ENCODE data around the gene NDUFV1. TPM values are rescaled to one million over a fixed set of nuclear protein-coding genes. Genes with fewer than 3 reads are reported as not detected.

Gene NDUFV1
- total and polyA plus RNA-seq, 4 donors, result 83.6 to 172 (median 163) TPM

GRCh38 chr11:67630228-67630942 lies 23.6 kb downstream of the NDUFV1 start (continued):
- TF ChIP-seq EGR1 (IDR thresholded peaks at IDR 0.05; ENCODE audit: low read depth in 2 of 2) (no peak), RXRA (IDR thresholded peaks at IDR 0.05) (peak; percentile 70), NR2F2 (IDR thresholded peaks at IDR 0.05) (peak; percentile 54), MAX (IDR thresholded peaks at IDR 0.05) (no peak)

- Histone ChIP-seq H3K9ac (ENCODE audit: low read depth in 1 of 2, low read length in 2 of 2) (peak overlapping the region in 1 of 2 donors; percentile 43), H3K4me3 (ENCODE audit: low read depth in 1 of 3, low read length in 3 of 3) (peak overlapping the region in 2 of 3 donors; percentile 62 to 71), H3K27me3 (ENCODE audit: control insufficient read depth in 4 of 4, insufficient read depth in 4 of 4, low read length in 3 of 4) (no peaks in the 10 kb centered on the region), H3K9me3 (ENCODE audit: control insufficient read depth in 4 of 4, low read length in 3 of 4) (no peaks in the 10 kb centered on the region), H3K4me1 (ENCODE audit: control insufficient read depth in 4 of 4, insufficient read depth in 4 of 4, low read length in 3 of 4) (peaks cover 13 to 47% (median 37%) of the 10 kb centered on the region in 4 donors), H3K36me3 (ENCODE audit: control insufficient read depth in 4 of 4, insufficient read depth in 3 of 4, low read depth in 1 of 4, low read length in 3 of 4) (peaks cover 0 to 5% (median 2%) of the 10 kb centered on the region in 4 donors), H3K27ac (ENCODE audit: low read depth in 1 of 2, low read length in 2 of 2) (peak overlapping the region; percentile 73 to 88)
- DNase-seq (ENCODE audit: low spot score), result no peak
- TF ChIP-seq HNF4G (IDR thresholded peaks at IDR 0.05) (no peak), EGR1 (IDR thresholded peaks at IDR 0.05; ENCODE audit: low read depth in 2 of 2) (no peak), CTCF (IDR thresholded peaks at IDR 0.05; ENCODE audit: low read depth, low read length, missing input control) (no peak), FOXA2 (IDR thresholded peaks at IDR 0.05) (no peak), RAD21 (IDR thresholded peaks at IDR 0.05) (no peak), FOXA1 (IDR thresholded peaks at IDR 0.05) (no peak), YY1 (IDR thresholded peaks at IDR 0.05) (no peak), GABPA (IDR thresholded peaks at IDR 0.05 in 1 of 2, conservative IDR thresholded peaks at IDR 0.05 in 1 of 2) (no peak), ZBTB33 (IDR thresholded peaks at IDR 0.05) (no peak), JUND (IDR thresholded peaks at IDR 0.05) (no peak), TAF1 (conservative IDR thresholded peaks at IDR 0.05) (no peak), ATF3 (IDR thresholded peaks at IDR 0.05) (no peak), SP1 (IDR thresholded peaks at IDR 0.05) (no peak), MAX (IDR thresholded peaks at IDR 0.05) (no peak), HNF4A (conservative IDR thresholded peaks at IDR 0.05) (no peak)
- WGBS, result 50% methylated on average over 16 of the region's 16 CpGs
These were observed 24.2 kb downstream of the NDUFV1 start for GRCh38 chr11:67630943-67631331.

- no peaks in the 10 kb centered on the region for H3K9me3 ChIP-seq (ENCODE audit: control insufficient read depth in 4 of 4, low read length in 3 of 4)
- H3K4me1 ChIP-seq (ENCODE audit: control insufficient read depth in 4 of 4, insufficient read depth in 4 of 4, low read length in 3 of 4), result peaks cover 13 to 47% (median 37%) of the 10 kb centered on the region in 4 donors
- peak overlapping the region; percentile 73 to 88 for H3K27ac ChIP-seq (ENCODE audit: low read depth in 1 of 2, low read length in 2 of 2)
- no peak overlapping the region for H3K4me3 ChIP-seq (ENCODE audit: low read depth in 1 of 3, low read length in 3 of 3)
- peaks cover 0 to 5% (median 2%) of the 10 kb centered on the region in 4 donors for H3K36me3 ChIP-seq (ENCODE audit: control insufficient read depth in 4 of 4, insufficient read depth in 3 of 4, low read depth in 1 of 4, low read length in 3 of 4)
- no peak overlapping the region for H3K9ac ChIP-seq (ENCODE audit: low read depth in 1 of 2, low read length in 2 of 2)
- WGBS, result 80% methylated on average over 7 of the region's 7 CpGs
- no peak for DNase-seq (ENCODE audit: low spot score)
- H3K27me3 ChIP-seq (ENCODE audit: control insufficient read depth in 4 of 4, insufficient read depth in 4 of 4, low read length in 3 of 4), result no peaks in the 10 kb centered on the region
- no peak for TF ChIP-seq SP1 (IDR thresholded peaks at IDR 0.05)
- TF ChIP-seq MAX (IDR thresholded peaks at IDR 0.05), result no peak
- no peak for TF ChIP-seq NR2F2 (IDR thresholded peaks at IDR 0.05)
- no peak for TF ChIP-seq JUND (IDR thresholded peaks at IDR 0.05)
- no peak for TF ChIP-seq RXRA (IDR thresholded peaks at IDR 0.05)
- no peak for TF ChIP-seq GABPA (IDR thresholded peaks at IDR 0.05 in 1 of 2, conservative IDR thresholded peaks at IDR 0.05 in 1 of 2)
- no peak for TF ChIP-seq FOXA1 (IDR thresholded peaks at IDR 0.05)
- TF ChIP-seq TAF1 (conservative IDR thresholded peaks at IDR 0.05), result no peak
- TF ChIP-seq CTCF (IDR thresholded peaks at IDR 0.05; ENCODE audit: low read depth, low read length, missing input control), result no peak
- TF ChIP-seq EGR1 (IDR thresholded peaks at IDR 0.05; ENCODE audit: low read depth in 2 of 2), result no peak
- no peak for TF ChIP-seq YY1 (IDR thresholded peaks at IDR 0.05)
- no peak for TF ChIP-seq RAD21 (IDR thresholded peaks at IDR 0.05)
- no peak for TF ChIP-seq HNF4A (conservative IDR thresholded peaks at IDR 0.05)
- TF ChIP-seq HNF4G (IDR thresholded peaks at IDR 0.05), result no peak
These were observed 24.7 kb downstream of the NDUFV1 start for GRCh38 chr11:67631411-67631810.

Data from liver (tissue), 9 donors.